Adrenal gland (tissue), 12 donors: ENCODE measurements around the gene KIF11. TPM values are rescaled to one million over a fixed set of nuclear protein-coding genes. Genes with fewer than 3 reads are reported as not detected.

Experiments used
- DNase-seq, 7 donors: peaks; one replicate each; pipeline ENCODE4 v3.0.0-alpha.2; 2019 to 2020
- H3K27ac ChIP-seq, 5 donors: fragments of 200-600 bp; sonication (generic) in 4 of 5; 1 replicate in 3 of 5; 2 replicates in 2 of 5; pipeline versions ENCODE4 v1.5.1 to v1.8.0; 2016 to 2020; ENCODE audit warnings: mild to moderate bottlenecking in 1 of 5
- H3K27me3 ChIP-seq: fragments of 200-600 bp; 2 replicates; pipeline ENCODE4 v1.8.0; 2021
- H3K36me3 ChIP-seq, 2 donors: fragments of 200-600 bp; replicated peaks in 1 of 2; 1 replicate in 1 of 2; 2 replicates in 1 of 2; pipeline versions ENCODE4 v1.5.1 to v1.8.0; 2018 to 2022
- H3K4me1 ChIP-seq, 2 donors: fragments of 200-600 bp; replicated peaks in 1 of 2; 1 replicate in 1 of 2; 2 replicates in 1 of 2; pipeline versions ENCODE4 v1.5.1 to v1.8.0; 2018 to 2021
- H3K4me3 ChIP-seq, 4 donors: fragments of 200-600 bp; sonication (generic) in 3 of 4; one replicate each; pipeline ENCODE4 v1.5.1; 2016 to 2018
- H3K9me3 ChIP-seq, 3 donors: fragments of 200-600 bp; sonication (generic) in 1 of 3; replicated peaks in 1 of 3; 1 replicate in 2 of 3; 2 replicates in 1 of 3; pipeline versions ENCODE4 v1.5.1 to v1.8.0; 2016 to 2021
- CTCF ChIP-seq, 6 experiments: fragments of 450-650 bp in 4 of 6; fragments of 200-600 bp in 2 of 6; sonication (generic) in 1 of 6; IDR thresholded peaks; 1 replicate in 5 of 6; 2 replicates in 1 of 6; pipeline versions ENCODE4 v1.5.1 to v1.8.0; 2016 to 2021; ENCODE audit warnings: antibody characterized with exemption in 6 of 6, mild to moderate bottlenecking in 2 of 6, moderate library complexity in 1 of 6
- POLR2A ChIP-seq, 2 donors: fragments of 450-650 bp; IDR thresholded peaks; one replicate each; pipeline ENCODE4 v1.6.1; 2017; ENCODE audit warnings: antibody characterized with exemption in 2 of 2, mild to moderate bottlenecking in 2 of 2, moderate library complexity in 1 of 2
- WGBS, 4 donors: extraction: QIAGEN DNeasy Blood & Tissue Kit in 2 of 4; methylation state at CpG; one replicate each; pipeline versions ENCODE4 v1.1.5 to v1.1.7; 2013 to 2017; 5-methylcytosine and 5-hydroxymethylcytosine counted together
- intact Hi-C, 2 donors: fragments of 100-400 bp; cut with DNase I; formaldehyde crosslinking; loops; one replicate each; pipeline versions ENCODE4 v1.14.1 to v1.15.0; 2022 to 2023
- polyA plus RNA-seq, 3 donors: library from polyadenylated mRNA; stranded (reverse); fragments of 200-250 nt in 2 of 3; fragments of 350-450 nt in 1 of 3; fragmentation: Illumina TruSeq in 1 of 3; extraction: RNeasy Lipid Tissue Mini Kit (QIAGEN cat#74804) in 1 of 3; gene quantifications; one replicate each; pipeline ENCODE4 v1.2.3, GENCODE V29; 2013 to 2014
- total RNA-seq, 9 donors: library from RNA; depleted of rRNA in 4 of 9; stranded (reverse); fragments of >200 nt in 4 of 9; fragments of 120-200 nt in 1 of 9; fragmentation: NEBNext Ultra II Directional in 1 of 9; extraction: Animal tissue kit (Norgen Biotek cat#: 25700) in 1 of 9; gene quantifications; one replicate each; pipeline versions ENCODE4 v1.1.0 to v1.2.4, GENCODE V29; 2013 to 2023
- donor health status: healthy with polysubstance abuse.
- donor health status: Bipolar disorder and iron deficiency.
- donor health status: DM: yes; HTN: yes; CAD: no.
- donor health status: DM: no; HTN: no; CAD: no.
- donor health status: DM: no; HTN: no; CAD: no.
- donor health status: DM: yes; HTN: yes; CAD: no.

The KIF11 gene
- total and polyA plus RNA-seq, 12 donors = 0.30 to 11.6 (median 1.4) TPM

- peak; percentile 89 to 97 (median 93) for DNase-seq
- TF ChIP-seq POLR2A (IDR thresholded peaks at IDR 0.05) (peak; percentile 35 to 88), CTCF (IDR thresholded peaks at IDR 0.05) (peak in 2 of 6 experiments; percentile 5 to 27)
- Histone ChIP-seq H3K4me3 (peak overlapping the region in 2 of 4 donors; percentile 64 to 72), H3K27ac (peak overlapping the region; percentile 91 to 97 (median 92)), H3K27me3 (no peaks in the 10 kb centered on the region), H3K36me3 (no peaks in the 10 kb centered on the region), H3K9me3 (no peaks in the 10 kb centered on the region), H3K4me1 (peaks cover 0 to 6% of the 10 kb centered on the region in 2 donors)
- WGBS, 4 donors = 0 to 2% (median 1%) methylated on average over 17 to 38 of the region's 38 CpGs
- intact Hi-C loops = loop anchor here in 1 of 2 donors (10.0 kb wide), 1 partner anchor 253 kb away; the partner anchor contains the start of gene EXOC6
Observed at GRCh38 chr10:92591550-92592022, 1.3 kb upstream of the KIF11 start.

- intact Hi-C loops = loop anchor here in 1 of 2 donors (10.0 kb wide), 1 partner anchor 251 kb away; the partner anchor contains the start of gene EXOC6
- H3K4me1 ChIP-seq = peaks cover 0 to 6% of the 10 kb centered on the region in 2 donors
- no peak overlapping the region for H3K27ac ChIP-seq
- TF ChIP-seq POLR2A (IDR thresholded peaks at IDR 0.05) = no peak
- TF ChIP-seq CTCF (IDR thresholded peaks at IDR 0.05) = no peak
- H3K27me3 ChIP-seq = no peaks in the 10 kb centered on the region
- H3K36me3 ChIP-seq = no peaks in the 10 kb centered on the region
- peak overlapping the region in 2 of 4 donors; percentile 64 to 72 for H3K4me3 ChIP-seq
- DNase-seq = no peak
- WGBS, 4 donors = 10 to 16% (median 12%) methylated on average over 9 of the region's 9 CpGs
- no peaks in the 10 kb centered on the region for H3K9me3 ChIP-seq
Observed at GRCh38 chr10:92593619-92594588, 974 bp downstream of the KIF11 start.

GRCh38 chr10:92595505-92595904, 2.6 kb downstream of the KIF11 start:
- no peak for DNase-seq
- H3K4me3 ChIP-seq = no peak overlapping the region
- no peak overlapping the region for H3K27ac ChIP-seq
- no peaks in the 10 kb centered on the region for H3K36me3 ChIP-seq
- 90 to 95% (median 94%) methylated on average over 2 of the region's 2 CpGs for WGBS, 4 donors
- H3K9me3 ChIP-seq = no peaks in the 10 kb centered on the region
- TF ChIP-seq POLR2A (IDR thresholded peaks at IDR 0.05) = no peak
- TF ChIP-seq CTCF (IDR thresholded peaks at IDR 0.05) = no peak
- no peaks in the 10 kb centered on the region for H3K27me3 ChIP-seq
- intact Hi-C loops = loop anchor here in 1 of 2 donors (10.0 kb wide), 1 partner anchor 249 kb away; the partner anchor contains the start of gene EXOC6
- peaks cover 0 to 6% of the 10 kb centered on the region in 2 donors for H3K4me1 ChIP-seq

- H3K36me3 ChIP-seq = no peaks in the 10 kb centered on the region
- TF ChIP-seq CTCF (IDR thresholded peaks at IDR 0.05) (no peak), POLR2A (IDR thresholded peaks at IDR 0.05) (no peak)
- no peak overlapping the region for H3K4me3 ChIP-seq
- WGBS, 4 donors = 94 to 100% (median 100%) methylated on average over 1 of the region's 1 CpG
- H3K4me1 ChIP-seq = peaks cover 0 to 3% of the 10 kb centered on the region in 2 donors
- no peaks in the 10 kb centered on the region for H3K27me3 ChIP-seq
- no peaks in the 10 kb centered on the region for H3K9me3 ChIP-seq
- no peak for DNase-seq
- no peak overlapping the region for H3K27ac ChIP-seq
- intact Hi-C loops = loop anchor here in 1 of 2 donors (10.0 kb wide), 1 partner anchor 246 kb away; the partner anchor contains the start of gene EXOC6
Observed at GRCh38 chr10:92598321-92598720, 5.4 kb downstream of the KIF11 start.
